ENCODE data around the gene RTN4RL2. TPM values are rescaled to one million over a fixed set of nuclear protein-coding genes. Genes with fewer than 3 reads are reported as not detected.
A peak's percentile ranks its signal among the peaks of the same experiment; 100 is the strongest.

RTN4RL2 gene
- total and polyA plus RNA-seq, 4 experiments from 2014 or later = 0.17 to 0.40 TPM; not detected in 2

GRCh38 chr11:57480409-57481137 is 20.2 kb downstream of the RTN4RL2 start:
- peak overlapping the region in 1 of 8 donors; percentile 57 for H3K4me3 Mint-ChIP-seq
- peak; percentile 40 to 58 (median 41) for DNase-seq
- ChIA-PET CTCF (ENCODE audit: partially characterized antibody) (interaction anchor here (1.1 to 27.6 kb wide), 5 partner anchors 8 to 135 kb away, joined by 5 to 848 read pairs (median 39); partner anchors contain the start of genes RTN4RL2, SLC43A1, SMTNL1 and TIMM10), POLR2A (ENCODE audit: partially characterized antibody) (interaction anchor here (1.9 kb wide), 1 partner anchor 20 kb away, joined by 5 read pairs; the partner anchor contains the start of gene RTN4RL2)
- H3K27me3 Mint-ChIP-seq = peaks cover 6 to 10% of the 10 kb centered on the region in 2 donors
- intact Hi-C loops (cut with micrococcal nuclease) = loop anchor here (1.0 kb wide), 1 partner anchor 23 kb away; no protein-coding TSS in a partner anchor
- H3K4me1 ChIP-seq (ENCODE audit: insufficient read depth, low read length) = peaks cover 17% of the 10 kb centered on the region
- peaks cover 7 to 14% of the 10 kb centered on the region in 2 donors for H3K36me3 Mint-ChIP-seq
- H3K9me3 ChIP-seq (ENCODE audit: control insufficient read depth in 1 of 2, low read length in 2 of 2) = no peaks in the 10 kb centered on the region
- peaks cover 8 to 39% (median 16%) of the 10 kb centered on the region in 4 donors for H3K4me1 Mint-ChIP-seq
- H3K27ac Mint-ChIP-seq = peak overlapping the region in 3 of 7 donors; percentile 46 to 73 (median 54)
- H3K36me3 ChIP-seq (ENCODE audit: insufficient read depth, low read length) = no peaks in the 10 kb centered on the region
- H3K9me3 Mint-ChIP-seq = no peaks in the 10 kb centered on the region
- no peak overlapping the region for H3K27ac ChIP-seq (ENCODE audit: low read depth, low read length)
- H3K27me3 ChIP-seq (ENCODE audit: insufficient read depth, low read length) = peaks cover 7% of the 10 kb centered on the region
- H3K4me3 ChIP-seq (ENCODE audit: low read length in 2 of 2) = no peak overlapping the region

- H3K4me3 Mint-ChIP-seq = peak overlapping the region in 1 of 8 donors; percentile 69
- ChIA-PET CTCF (ENCODE audit: partially characterized antibody) (interaction anchor here (1.1 to 27.6 kb wide), 5 partner anchors 9 to 135 kb away, joined by 5 to 848 read pairs (median 39); partner anchors contain the start of genes RTN4RL2, SLC43A1, SMTNL1 and TIMM10), POLR2A (ENCODE audit: partially characterized antibody) (interaction anchor here (1.9 kb wide), 1 partner anchor 21 kb away, joined by 5 read pairs; the partner anchor contains the start of gene RTN4RL2)
- Histone ChIP-seq H3K27ac (ENCODE audit: low read depth, low read length) (no peak overlapping the region), H3K36me3 (ENCODE audit: insufficient read depth, low read length) (no peaks in the 10 kb centered on the region), H3K4me3 (ENCODE audit: low read length in 2 of 2) (no peak overlapping the region), H3K27me3 (ENCODE audit: insufficient read depth, low read length) (peaks cover 7% of the 10 kb centered on the region), H3K9me3 (ENCODE audit: control insufficient read depth in 1 of 2, low read length in 2 of 2) (no peaks in the 10 kb centered on the region), H3K4me1 (ENCODE audit: insufficient read depth, low read length) (peaks cover 11% of the 10 kb centered on the region)
- no peaks in the 10 kb centered on the region for H3K9me3 Mint-ChIP-seq
- H3K36me3 Mint-ChIP-seq = peaks cover 9 to 17% of the 10 kb centered on the region in 2 donors
- peaks cover 4 to 14% of the 10 kb centered on the region in 2 donors for H3K27me3 Mint-ChIP-seq
- peaks cover 3 to 33% (median 10%) of the 10 kb centered on the region in 4 donors for H3K4me1 Mint-ChIP-seq
- no peak for DNase-seq
- no peak overlapping the region for H3K27ac Mint-ChIP-seq
- intact Hi-C loops (cut with micrococcal nuclease) = no loop called here
Measured at GRCh38 chr11:57481315-57481714, 21.0 kb downstream of the RTN4RL2 start.

GRCh38 chr11:57481915-57482781 is 21.8 kb downstream of the RTN4RL2 start:
- Histone ChIP-seq H3K36me3 (ENCODE audit: insufficient read depth, low read length) (no peaks in the 10 kb centered on the region), H3K27me3 (ENCODE audit: insufficient read depth, low read length) (peaks cover 7% of the 10 kb centered on the region), H3K4me1 (ENCODE audit: insufficient read depth, low read length) (peaks cover 11% of the 10 kb centered on the region), H3K4me3 (ENCODE audit: low read length in 2 of 2) (no peak overlapping the region), H3K9me3 (ENCODE audit: control insufficient read depth in 1 of 2, low read length in 2 of 2) (no peaks in the 10 kb centered on the region), H3K27ac (ENCODE audit: low read depth, low read length) (no peak overlapping the region)
- Mint-ChIP-seq H3K4me1 (peaks cover 3 to 33% (median 10%) of the 10 kb centered on the region in 4 donors), H3K36me3 (peaks cover 9 to 17% of the 10 kb centered on the region in 2 donors), H3K27me3 (peaks cover 4 to 14% of the 10 kb centered on the region in 2 donors), H3K4me3 (peak overlapping the region in 2 of 8 donors; percentile 31 to 41), H3K27ac (no peak overlapping the region), H3K9me3 (no peaks in the 10 kb centered on the region)
- DNase-seq = no peak
- CTCF ChIA-PET (ENCODE audit: partially characterized antibody) = interaction anchor here (0.6 to 27.6 kb wide), 7 partner anchors 9 to 318 kb away, joined by 3 to 848 read pairs (median 3); partner anchors contain the start of genes RTN4RL2, SLC43A1, SMTNL1 and TIMM10
- intact Hi-C loops (cut with micrococcal nuclease) = loop anchor here (2.0 kb wide), 1 partner anchor 137 kb away; no protein-coding TSS in a partner anchor
- POLR2A ChIA-PET (ENCODE audit: partially characterized antibody) = interaction anchor here (1.9 kb wide), 1 partner anchor 22 kb away, joined by 5 read pairs; the partner anchor contains the start of gene RTN4RL2

GRCh38 chr11:57482782-57483561 is 22.6 kb downstream of the RTN4RL2 start:
- POLR2A ChIA-PET (ENCODE audit: partially characterized antibody) = interaction anchor here (1.4 kb wide), 1 partner anchor 47 kb away, joined by 7 read pairs; the partner anchor contains the start of gene TIMM10
- peak overlapping the region in 3 of 8 donors; percentile 17 to 60 (median 46) for H3K4me3 Mint-ChIP-seq

GRCh38 chr11:57483562-57483918 is 23.2 kb downstream of the RTN4RL2 start:
- Mint-ChIP-seq H3K9me3 (no peaks in the 10 kb centered on the region), H3K27me3 (peaks cover 2 to 14% of the 10 kb centered on the region in 2 donors), H3K27ac (no peak overlapping the region), H3K4me1 (peaks cover 3 to 29% (median 9%) of the 10 kb centered on the region in 4 donors), H3K36me3 (peaks cover 22 to 30% of the 10 kb centered on the region in 2 donors), H3K4me3 (peak overlapping the region in 2 of 8 donors; percentile 11 to 46)
- Histone ChIP-seq H3K4me3 (ENCODE audit: low read length in 2 of 2) (no peak overlapping the region), H3K4me1 (ENCODE audit: insufficient read depth, low read length) (peaks cover 11% of the 10 kb centered on the region), H3K9me3 (ENCODE audit: control insufficient read depth in 1 of 2, low read length in 2 of 2) (no peaks in the 10 kb centered on the region), H3K36me3 (ENCODE audit: insufficient read depth, low read length) (no peaks in the 10 kb centered on the region), H3K27ac (ENCODE audit: low read depth, low read length) (no peak overlapping the region), H3K27me3 (ENCODE audit: insufficient read depth, low read length) (peaks cover 7% of the 10 kb centered on the region)
- POLR2A ChIA-PET (ENCODE audit: partially characterized antibody) = interaction anchor here (0.6 to 1.4 kb wide), 2 partner anchors 10 to 47 kb away, joined by 3 to 7 read pairs; partner anchors contain the start of gene TIMM10
- CTCF ChIA-PET (ENCODE audit: partially characterized antibody) = interaction anchor here (0.8 to 27.6 kb wide), 12 partner anchors 10 to 317 kb away, joined by 3 to 848 read pairs (median 4); partner anchors contain the start of genes RTN4RL2, SLC43A1, SMTNL1 and TIMM10
- DNase-seq = no peak
- intact Hi-C loops (cut with micrococcal nuclease) = loop anchor here (2.0 kb wide), 1 partner anchor 139 kb away; no protein-coding TSS in a partner anchor

More at GRCh38 chr11:57482782-57483561, 22.6 kb downstream of the RTN4RL2 start:
- Mint-ChIP-seq H3K27ac (no peak overlapping the region), H3K36me3 (peaks cover 16 to 25% of the 10 kb centered on the region in 2 donors), H3K9me3 (no peaks in the 10 kb centered on the region), H3K27me3 (peaks cover 4 to 14% of the 10 kb centered on the region in 2 donors), H3K4me1 (peaks cover 3 to 33% (median 10%) of the 10 kb centered on the region in 4 donors)
- Histone ChIP-seq H3K9me3 (ENCODE audit: control insufficient read depth in 1 of 2, low read length in 2 of 2) (no peaks in the 10 kb centered on the region), H3K36me3 (ENCODE audit: insufficient read depth, low read length) (no peaks in the 10 kb centered on the region), H3K27ac (ENCODE audit: low read depth, low read length) (no peak overlapping the region), H3K27me3 (ENCODE audit: insufficient read depth, low read length) (peaks cover 7% of the 10 kb centered on the region), H3K4me1 (ENCODE audit: insufficient read depth, low read length) (peaks cover 11% of the 10 kb centered on the region), H3K4me3 (ENCODE audit: low read length in 2 of 2) (no peak overlapping the region)
- intact Hi-C loops (cut with micrococcal nuclease) = loop anchor here (2.0 kb wide), 1 partner anchor 138 kb away; no protein-coding TSS in a partner anchor
- peak in 4 of 5 donors; percentile 44 to 49 (median 48) for DNase-seq
- CTCF ChIA-PET (ENCODE audit: partially characterized antibody) = interaction anchor here (0.7 to 27.6 kb wide), 9 partner anchors 10 to 318 kb away, joined by 3 to 848 read pairs (median 4); partner anchors contain the start of genes RTN4RL2, SLC43A1, SMTNL1 and TIMM10
